ENCODE data around the gene ANO4.

Gene ANO4

GRCh38 chr12:101050631-101051030 is 256.1 kb downstream of the ANO4 start:
- H3K27ac ChIP-seq (ENCODE audit: low read length), result no peak overlapping the region

GRCh38 chr12:101051151-101051550 is 256.6 kb downstream of the ANO4 start:
- H3K27me3 ChIP-seq (replicated peaks; ENCODE audit: insufficient read depth, low read length), result no peaks in the 10 kb centered on the region
- DNase-seq, result no peak
- TF ChIP-seq EZH2phosphoT487 (IDR thresholded peaks at IDR 0.05; ENCODE audit: low read length), result no peak
- TF ChIP-seq EZH2 (optimal IDR thresholded peaks at IDR 0.05; ENCODE audit: low read depth, low read length), result no peak
- TF ChIP-seq CTCF (IDR thresholded peaks at IDR 0.05; ENCODE audit: low read length), result no peak
- no peaks in the 10 kb centered on the region for H4K20me1 ChIP-seq (ENCODE audit: insufficient read depth, low read length)
- no peaks in the 10 kb centered on the region for H3K9me3 ChIP-seq (replicated peaks; ENCODE audit: insufficient read depth, low read length)
- H3K27ac ChIP-seq (ENCODE audit: low read length), result no peak overlapping the region
- H3K4me2 ChIP-seq (ENCODE audit: low read depth, low read length), result no peak overlapping the region
- H3K79me2 ChIP-seq (ENCODE audit: low read length), result no peaks in the 10 kb centered on the region
- no peaks in the 10 kb centered on the region for H3K4me1 ChIP-seq (ENCODE audit: low read length)
- H3F3A ChIP-seq (ENCODE audit: insufficient read depth, low read length), result no peaks in the 10 kb centered on the region
- H3K4me3 ChIP-seq (ENCODE audit: low read length), result no peak overlapping the region
- no peak overlapping the region for H3K9ac ChIP-seq (ENCODE audit: low read length)
- no peak overlapping the region for H2AFZ ChIP-seq (ENCODE audit: low read length)
- no peaks in the 10 kb centered on the region for H3K36me3 ChIP-seq (replicated peaks; ENCODE audit: insufficient read depth, low read length)
- no peaks in the 10 kb centered on the region; the same call in 1 of the 2 replicates for H3K9me2 ChIP-seq (replicated peaks; ENCODE audit: insufficient read depth, low read length)

More at GRCh38 chr12:101050631-101051030, 256.1 kb downstream of the ANO4 start:
- Histone ChIP-seq H3K36me3 (replicated peaks; ENCODE audit: insufficient read depth, low read length) (no peaks in the 10 kb centered on the region), H3K27me3 (replicated peaks; ENCODE audit: insufficient read depth, low read length) (no peaks in the 10 kb centered on the region), H3K9me3 (replicated peaks; ENCODE audit: insufficient read depth, low read length) (no peaks in the 10 kb centered on the region), H3K9me2 (replicated peaks; ENCODE audit: insufficient read depth, low read length) (no peaks in the 10 kb centered on the region; the same call in 1 of the 2 replicates), H4K20me1 (ENCODE audit: insufficient read depth, low read length) (no peaks in the 10 kb centered on the region), H3F3A (ENCODE audit: insufficient read depth, low read length) (no peaks in the 10 kb centered on the region), H3K4me3 (ENCODE audit: low read length) (no peak overlapping the region), H2AFZ (ENCODE audit: low read length) (no peak overlapping the region), H3K9ac (ENCODE audit: low read length) (no peak overlapping the region), H3K4me1 (ENCODE audit: low read length) (no peaks in the 10 kb centered on the region), H3K79me2 (ENCODE audit: low read length) (no peaks in the 10 kb centered on the region), H3K4me2 (ENCODE audit: low read depth, low read length) (no peak overlapping the region)
- no peak for DNase-seq
- no peak for TF ChIP-seq EZH2phosphoT487 (IDR thresholded peaks at IDR 0.05; ENCODE audit: low read length)
- TF ChIP-seq CTCF (IDR thresholded peaks at IDR 0.05; ENCODE audit: low read length), result no peak
- TF ChIP-seq EZH2 (optimal IDR thresholded peaks at IDR 0.05; ENCODE audit: low read depth, low read length), result no peak

GRCh38 chr12:101051901-101052550 is 257.4 kb downstream of the ANO4 start:
- Histone ChIP-seq H3K9ac (ENCODE audit: low read length) (no peak overlapping the region), H3K4me2 (ENCODE audit: low read depth, low read length) (no peak overlapping the region), H3K36me3 (replicated peaks; ENCODE audit: insufficient read depth, low read length) (no peaks in the 10 kb centered on the region), H3K27ac (ENCODE audit: low read length) (no peak overlapping the region), H3K27me3 (replicated peaks; ENCODE audit: insufficient read depth, low read length) (no peaks in the 10 kb centered on the region), H3K9me2 (replicated peaks; ENCODE audit: insufficient read depth, low read length) (no peaks in the 10 kb centered on the region; the same call in 1 of the 2 replicates), H3F3A (ENCODE audit: insufficient read depth, low read length) (no peaks in the 10 kb centered on the region), H2AFZ (ENCODE audit: low read length) (no peak overlapping the region), H3K4me3 (ENCODE audit: low read length) (no peak overlapping the region), H3K79me2 (ENCODE audit: low read length) (no peaks in the 10 kb centered on the region), H3K4me1 (ENCODE audit: low read length) (no peaks in the 10 kb centered on the region), H4K20me1 (ENCODE audit: insufficient read depth, low read length) (no peaks in the 10 kb centered on the region), H3K9me3 (replicated peaks; ENCODE audit: insufficient read depth, low read length) (no peaks in the 10 kb centered on the region)
- TF ChIP-seq EZH2 (optimal IDR thresholded peaks at IDR 0.05; ENCODE audit: low read depth, low read length) (no peak), CTCF (IDR thresholded peaks at IDR 0.05; ENCODE audit: low read length) (no peak), EZH2phosphoT487 (IDR thresholded peaks at IDR 0.05; ENCODE audit: low read length) (no peak)
- no peak for DNase-seq
